ENCODE results near the gene PRKN. TPM values are rescaled to one million over a fixed set of nuclear protein-coding genes. Genes with fewer than 3 reads are reported as not detected.

PRKN gene
- total and polyA plus RNA-seq, 2 experiments from 2014 or later = 0.10 to 0.84 TPM

DNA sequence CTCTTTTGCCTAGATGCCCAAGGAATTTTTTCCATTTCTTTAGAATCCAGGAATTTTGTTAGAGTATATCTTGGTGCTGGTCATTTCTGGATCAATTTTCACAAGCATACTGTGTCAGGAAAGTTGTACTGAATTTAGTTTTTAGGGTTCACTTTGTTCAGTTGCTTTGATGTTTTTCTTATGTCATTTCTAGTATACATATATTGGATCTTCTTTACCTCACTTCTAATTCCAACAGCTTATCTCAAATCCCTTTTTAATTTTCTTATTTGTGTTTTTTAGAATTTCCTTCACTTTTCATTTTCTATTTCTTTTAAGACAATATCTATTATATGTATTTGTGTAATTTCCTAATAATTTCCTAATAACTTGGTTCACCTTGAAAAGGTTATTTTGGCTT, 1172.7 kb downstream of the PRKN start (continued):
- TF ChIP-seq, protein P1, sequence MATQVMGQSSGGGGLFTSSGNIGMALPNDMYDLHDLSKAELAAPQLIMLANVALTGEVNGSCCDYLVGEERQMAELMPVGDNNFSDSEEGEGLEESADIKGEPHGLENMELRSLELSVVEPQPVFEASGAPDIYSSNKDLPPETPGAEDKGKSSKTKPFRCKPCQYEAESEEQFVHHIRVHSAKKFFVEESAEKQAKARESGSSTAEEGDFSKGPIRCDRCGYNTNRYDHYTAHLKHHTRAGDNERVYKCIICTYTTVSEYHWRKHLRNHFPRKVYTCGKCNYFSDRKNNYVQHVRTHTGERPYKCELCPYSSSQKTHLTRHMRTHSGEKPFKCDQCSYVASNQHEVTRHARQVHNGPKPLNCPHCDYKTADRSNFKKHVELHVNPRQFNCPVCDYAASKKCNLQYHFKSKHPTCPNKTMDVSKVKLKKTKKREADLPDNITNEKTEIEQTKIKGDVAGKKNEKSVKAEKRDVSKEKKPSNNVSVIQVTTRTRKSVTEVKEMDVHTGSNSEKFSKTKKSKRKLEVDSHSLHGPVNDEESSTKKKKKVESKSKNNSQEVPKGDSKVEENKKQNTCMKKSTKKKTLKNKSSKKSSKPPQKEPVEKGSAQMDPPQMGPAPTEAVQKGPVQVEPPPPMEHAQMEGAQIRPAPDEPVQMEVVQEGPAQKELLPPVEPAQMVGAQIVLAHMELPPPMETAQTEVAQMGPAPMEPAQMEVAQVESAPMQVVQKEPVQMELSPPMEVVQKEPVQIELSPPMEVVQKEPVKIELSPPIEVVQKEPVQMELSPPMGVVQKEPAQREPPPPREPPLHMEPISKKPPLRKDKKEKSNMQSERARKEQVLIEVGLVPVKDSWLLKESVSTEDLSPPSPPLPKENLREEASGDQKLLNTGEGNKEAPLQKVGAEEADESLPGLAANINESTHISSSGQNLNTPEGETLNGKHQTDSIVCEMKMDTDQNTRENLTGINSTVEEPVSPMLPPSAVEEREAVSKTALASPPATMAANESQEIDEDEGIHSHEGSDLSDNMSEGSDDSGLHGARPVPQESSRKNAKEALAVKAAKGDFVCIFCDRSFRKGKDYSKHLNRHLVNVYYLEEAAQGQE (IDR thresholded peaks at IDR 0.05; ENCODE audit: unreplicated experiment) = no peak
- TF ChIP-seq NANOG (IDR thresholded peaks at IDR 0.05; ENCODE audit: borderline replicate concordance) = no peak
- no peak for TF ChIP-seq STAT1 (IDR thresholded peaks at IDR 0.05; ENCODE audit: unreplicated experiment)
- no peak for TF ChIP-seq ZNF114 (CRISPR knock-in tag; IDR thresholded peaks at IDR 0.05)
- TF ChIP-seq EZH2 (IDR thresholded peaks at IDR 0.05; ENCODE audit: low read depth, unreplicated experiment) = no peak
- TF ChIP-seq EZH2phosphoT487 (IDR thresholded peaks at IDR 0.05; ENCODE audit: unreplicated experiment) = no peak
- TF ChIP-seq CREB1 (CRISPR knock-in tag; IDR thresholded peaks at IDR 0.05; ENCODE audit: low read depth) = no peak
- TF ChIP-seq, protein P2, sequence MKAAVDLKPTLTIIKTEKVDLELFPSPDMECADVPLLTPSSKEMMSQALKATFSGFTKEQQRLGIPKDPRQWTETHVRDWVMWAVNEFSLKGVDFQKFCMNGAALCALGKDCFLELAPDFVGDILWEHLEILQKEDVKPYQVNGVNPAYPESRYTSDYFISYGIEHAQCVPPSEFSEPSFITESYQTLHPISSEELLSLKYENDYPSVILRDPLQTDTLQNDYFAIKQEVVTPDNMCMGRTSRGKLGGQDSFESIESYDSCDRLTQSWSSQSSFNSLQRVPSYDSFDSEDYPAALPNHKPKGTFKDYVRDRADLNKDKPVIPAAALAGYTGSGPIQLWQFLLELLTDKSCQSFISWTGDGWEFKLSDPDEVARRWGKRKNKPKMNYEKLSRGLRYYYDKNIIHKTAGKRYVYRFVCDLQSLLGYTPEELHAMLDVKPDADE (IDR thresholded peaks at IDR 0.05) = no peak
- no peak for TF ChIP-seq POLR2AphosphoS5 (IDR thresholded peaks at IDR 0.05; ENCODE audit: low read depth)

DNA sequence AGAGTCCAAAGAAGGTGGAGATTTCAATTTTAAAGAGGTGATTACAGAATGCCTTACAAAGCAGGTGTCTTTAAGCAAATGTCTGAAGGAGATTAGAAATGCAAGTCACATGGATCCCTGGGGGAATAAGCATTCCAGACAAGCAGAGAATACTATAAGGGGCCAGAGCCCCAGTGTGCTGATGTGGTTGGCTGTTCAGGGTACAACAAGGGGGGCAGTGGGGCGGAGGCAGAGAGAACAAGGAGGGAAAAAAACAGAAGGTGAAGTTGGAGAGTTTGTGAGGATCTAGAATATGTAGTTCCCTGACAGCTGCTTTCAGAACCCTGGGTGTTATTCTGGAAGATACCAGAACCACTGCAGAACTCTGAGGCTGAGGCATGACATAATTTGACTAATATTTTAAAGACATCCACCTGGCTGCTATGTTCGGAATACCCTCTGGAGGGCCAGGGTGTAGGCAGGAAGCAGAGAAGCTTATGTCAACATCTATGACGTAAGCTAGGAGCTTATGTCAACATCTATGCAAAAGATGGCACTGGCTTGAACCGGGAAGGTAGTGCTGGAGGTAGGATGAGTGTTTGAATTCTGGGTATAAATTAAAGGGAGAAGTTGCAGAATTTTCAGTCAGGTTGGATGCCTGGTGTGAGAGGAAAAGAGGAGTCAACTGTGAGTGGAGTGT, 1177.5 kb downstream of the PRKN start:
- Mint-ChIP-seq H3K27me3 (ENCODE audit: insufficient read depth, low read depth, poor library complexity) (peaks cover 3% of the 10 kb centered on the region), H3K27ac (no peak overlapping the region; the same call in 1 of the 2 replicates), H3K4me3 (no peak overlapping the region), H3K4me1 (peaks cover 22% of the 10 kb centered on the region), H3K36me3 (ENCODE audit: low read depth) (peaks cover 9% of the 10 kb centered on the region), H3K9me3 (peaks cover 22% of the 10 kb centered on the region)
- H3K4me2 ChIP-seq = no peak overlapping the region
- H3K79me2 ChIP-seq (replicated peaks; ENCODE audit: insufficient read depth) = no peaks in the 10 kb centered on the region
- H3K9me2 ChIP-seq (ENCODE audit: insufficient read depth) = peaks cover 8% of the 10 kb centered on the region
- H3K4me1 ChIP-seq (ENCODE audit: insufficient read depth) = 0 out of 2 replicates have a peak, but pooled peaks cover 2% of the 10 kb centered on the region
- no peak overlapping the region for H3K27ac ChIP-seq (ENCODE audit: low read depth)
- peak; percentile 22 for DNase-seq (ENCODE audit: low spot score)
- H2AFZ ChIP-seq = peak overlapping the region; percentile 56; the same call in 1 of the 2 replicates
- no peaks in the 10 kb centered on the region for H3K36me3 ChIP-seq (ENCODE audit: insufficient read depth)
- no peak overlapping the region for H3K4me3 ChIP-seq
- no peaks in the 10 kb centered on the region for H3F3A ChIP-seq (replicated peaks; ENCODE audit: low read depth)
- H3K27me3 ChIP-seq (ENCODE audit: insufficient read depth) = no peaks in the 10 kb centered on the region
- no peaks in the 10 kb centered on the region for H4K20me1 ChIP-seq (replicated peaks; ENCODE audit: insufficient read depth)
- ATAC-seq = peak; percentile 55
- TF ChIP-seq, protein P3, sequence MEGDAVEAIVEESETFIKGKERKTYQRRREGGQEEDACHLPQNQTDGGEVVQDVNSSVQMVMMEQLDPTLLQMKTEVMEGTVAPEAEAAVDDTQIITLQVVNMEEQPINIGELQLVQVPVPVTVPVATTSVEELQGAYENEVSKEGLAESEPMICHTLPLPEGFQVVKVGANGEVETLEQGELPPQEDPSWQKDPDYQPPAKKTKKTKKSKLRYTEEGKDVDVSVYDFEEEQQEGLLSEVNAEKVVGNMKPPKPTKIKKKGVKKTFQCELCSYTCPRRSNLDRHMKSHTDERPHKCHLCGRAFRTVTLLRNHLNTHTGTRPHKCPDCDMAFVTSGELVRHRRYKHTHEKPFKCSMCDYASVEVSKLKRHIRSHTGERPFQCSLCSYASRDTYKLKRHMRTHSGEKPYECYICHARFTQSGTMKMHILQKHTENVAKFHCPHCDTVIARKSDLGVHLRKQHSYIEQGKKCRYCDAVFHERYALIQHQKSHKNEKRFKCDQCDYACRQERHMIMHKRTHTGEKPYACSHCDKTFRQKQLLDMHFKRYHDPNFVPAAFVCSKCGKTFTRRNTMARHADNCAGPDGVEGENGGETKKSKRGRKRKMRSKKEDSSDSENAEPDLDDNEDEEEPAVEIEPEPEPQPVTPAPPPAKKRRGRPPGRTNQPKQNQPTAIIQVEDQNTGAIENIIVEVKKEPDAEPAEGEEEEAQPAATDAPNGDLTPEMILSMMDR (conservative IDR thresholded peaks at IDR 0.05; ENCODE audit: low read depth in 2 of 2) = peak in 1 of 2 experiments; percentile 25; a peak in 1 of 4 replicates
- no peak for TF ChIP-seq ZNF331 (CRISPR knock-in tag; IDR thresholded peaks at IDR 0.05; ENCODE audit: low read depth)

Measured in GM23338 (cell line).